ENCODE measurements around the gene MCF2L2. TPM values are rescaled to one million over a fixed set of nuclear protein-coding genes. Genes with fewer than 3 reads are reported as not detected.

Gene MCF2L2
- total RNA-seq, 1 donor from 2014 or later, result 0.72 TPM

DNA sequence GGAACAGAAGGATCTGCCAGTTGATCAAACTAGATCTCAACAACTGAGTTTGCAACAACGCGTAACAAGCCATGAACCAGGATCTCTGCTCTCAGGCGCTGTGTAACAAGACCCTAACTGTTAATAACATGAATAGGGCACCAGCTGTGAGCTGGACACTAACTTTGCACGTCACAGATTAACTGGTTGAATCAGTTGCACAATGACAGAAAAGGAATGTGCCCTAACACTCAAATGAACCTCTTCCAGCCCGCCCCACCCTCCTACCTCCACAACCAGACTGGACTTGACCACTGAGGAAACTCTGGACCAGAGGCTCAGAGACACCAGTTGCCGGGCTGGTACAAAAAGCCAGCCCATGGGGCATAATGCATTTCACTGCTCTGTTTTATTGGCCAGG, 34.3 kb downstream of the MCF2L2 start:
- peak; percentile 55 for ATAC-seq

DNA sequence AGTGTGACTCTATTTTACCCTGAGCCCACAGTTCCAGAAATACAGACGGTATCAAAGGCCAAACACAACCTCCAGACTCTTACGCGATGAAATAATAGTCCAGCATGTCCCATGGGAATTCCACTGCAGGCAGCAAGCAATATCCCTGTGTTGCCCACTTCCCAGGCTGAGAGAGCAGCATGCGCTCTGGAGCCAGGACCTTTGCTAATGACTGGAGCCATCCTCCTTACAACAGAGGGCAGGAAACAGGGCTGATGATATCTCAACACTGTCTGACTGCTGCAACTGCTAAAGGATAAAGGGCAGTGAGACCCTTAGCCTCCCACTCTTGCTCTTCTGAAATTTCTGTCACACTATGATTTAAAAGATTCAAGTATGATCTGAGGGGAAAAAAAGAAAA, 34.8 kb downstream of the MCF2L2 start:
- ATAC-seq, result no peak

DNA sequence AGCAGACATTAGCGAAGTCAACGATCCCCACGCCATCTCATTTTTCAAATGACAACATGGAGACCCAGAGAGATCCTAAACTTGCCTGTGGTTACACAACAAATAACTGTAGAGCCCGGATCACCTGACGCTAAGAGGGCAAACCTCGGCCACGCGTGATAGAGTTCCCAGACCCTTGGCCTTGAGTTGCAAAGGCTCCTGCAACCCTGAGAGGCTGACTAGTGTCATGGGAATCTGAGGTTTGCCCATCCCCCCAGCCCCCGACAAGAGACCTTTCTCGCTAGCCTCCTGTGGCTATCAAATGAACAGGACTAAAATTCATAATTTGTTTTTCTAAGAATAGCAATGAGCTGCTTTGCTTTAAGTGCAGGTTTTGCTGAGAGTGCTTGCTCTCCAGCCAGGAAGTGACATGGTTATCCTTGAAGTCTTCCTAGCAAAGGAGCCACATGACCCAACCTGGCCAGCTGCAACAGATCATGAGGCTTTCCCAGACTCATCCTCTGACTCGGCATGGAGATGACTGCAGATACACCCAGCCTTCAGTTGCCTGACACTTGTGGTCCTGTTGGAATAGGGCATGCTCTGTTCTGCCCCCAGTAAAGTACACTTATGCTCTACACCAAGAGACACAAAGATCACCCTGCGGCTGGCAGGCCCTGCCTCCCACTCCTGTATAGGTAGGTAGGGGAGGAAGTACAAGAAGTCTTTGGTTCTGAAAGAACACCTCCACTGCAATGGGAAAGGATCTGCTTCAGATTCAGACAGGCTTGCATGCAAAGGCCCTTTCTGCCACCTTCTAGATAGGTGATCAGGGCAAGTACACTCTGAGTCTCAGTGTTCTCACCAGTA, 36.0 kb downstream of the MCF2L2 start:
- ATAC-seq, result no peak

DNA sequence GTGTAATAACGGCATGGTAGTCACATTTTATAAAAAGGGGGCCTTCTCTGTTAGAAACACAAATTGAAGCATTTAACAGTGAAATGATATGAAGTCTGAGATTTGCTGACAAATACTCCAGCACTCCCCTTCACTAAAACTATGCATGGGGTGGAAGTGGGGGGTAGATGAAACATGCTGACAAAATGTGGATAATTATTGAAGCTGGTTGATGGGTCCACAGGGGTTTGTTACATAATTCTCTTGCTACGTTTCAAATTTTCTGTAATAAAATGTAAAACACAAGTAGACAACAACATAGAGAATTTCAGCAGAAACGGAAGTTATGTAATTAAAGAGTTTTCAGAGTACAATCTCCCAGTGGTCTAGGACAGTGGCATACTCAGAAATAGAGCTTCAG, 37.0 kb downstream of the MCF2L2 start:
- no peak for ATAC-seq

DNA sequence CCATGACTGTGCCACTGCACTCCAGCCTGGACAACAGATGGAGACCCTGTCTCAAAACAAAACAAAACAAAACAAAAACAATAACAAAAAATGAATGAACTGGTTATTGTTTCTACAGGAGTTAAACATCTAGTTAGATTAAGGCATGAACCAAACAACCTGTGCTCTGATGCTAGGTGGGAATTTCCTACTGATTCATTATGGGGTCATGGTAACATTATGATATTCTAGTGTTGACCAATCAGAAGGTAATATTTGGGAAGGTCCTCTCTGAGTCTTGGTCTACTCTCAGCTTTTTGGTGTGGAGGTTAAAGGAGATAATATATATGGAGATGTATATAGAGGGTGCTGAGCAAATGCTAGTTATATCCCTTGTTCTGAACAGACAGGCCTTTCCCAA, 37.6 kb downstream of the MCF2L2 start:
- ATAC-seq, result no peak

DNA sequence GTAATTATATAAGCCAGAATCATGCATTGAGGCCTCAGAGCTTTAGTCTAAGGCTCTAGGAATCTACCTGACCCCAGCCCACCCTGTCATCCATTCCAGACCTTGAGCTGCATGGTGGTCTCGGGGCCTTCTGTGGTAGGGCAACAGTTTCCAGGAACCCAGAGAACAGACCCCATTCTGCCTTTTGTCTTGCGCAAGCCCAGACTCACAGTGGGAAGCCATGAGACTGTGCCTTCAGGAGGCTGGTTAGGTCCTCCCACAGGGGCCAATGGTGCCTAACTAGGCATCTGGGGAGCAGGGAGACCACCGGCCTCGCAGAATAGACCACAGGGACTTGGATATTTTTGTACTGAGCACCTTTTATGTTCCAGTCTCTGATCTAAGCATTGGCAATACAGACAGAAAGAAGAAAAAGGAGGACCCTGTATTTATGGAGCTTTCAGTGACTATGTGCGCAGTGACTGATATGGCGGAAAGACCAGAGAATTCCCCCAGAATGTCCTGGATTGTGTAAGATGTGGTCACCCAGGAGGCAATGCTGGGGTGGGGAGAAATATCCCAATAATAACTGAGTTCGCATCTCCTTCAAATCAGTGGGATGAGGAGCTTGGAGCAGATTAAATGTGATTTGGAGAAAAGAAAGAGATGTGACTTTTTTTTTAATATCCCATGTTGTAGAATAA, 40.1 kb downstream of the MCF2L2 start:
- no peak for ATAC-seq

DNA sequence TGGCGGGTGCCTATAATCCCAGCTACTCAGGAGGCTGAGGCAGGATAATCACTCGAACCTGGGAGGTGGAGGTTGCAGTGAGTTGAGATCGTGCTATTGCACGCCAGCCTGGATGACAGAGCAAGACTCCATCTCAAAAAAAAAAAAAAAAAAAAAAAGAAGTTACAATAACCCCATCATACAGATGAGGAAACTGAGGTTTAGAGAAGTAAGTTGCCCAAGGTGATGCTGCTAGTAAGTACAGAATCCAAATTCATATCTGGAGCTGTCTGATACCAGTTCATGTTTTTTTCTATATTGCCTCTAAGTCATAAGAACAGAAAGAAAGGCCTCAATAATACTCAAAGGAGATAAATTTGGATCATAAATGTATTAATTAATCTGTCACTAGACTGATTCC, 40.6 kb downstream of the MCF2L2 start:
- no peak for ATAC-seq

DNA sequence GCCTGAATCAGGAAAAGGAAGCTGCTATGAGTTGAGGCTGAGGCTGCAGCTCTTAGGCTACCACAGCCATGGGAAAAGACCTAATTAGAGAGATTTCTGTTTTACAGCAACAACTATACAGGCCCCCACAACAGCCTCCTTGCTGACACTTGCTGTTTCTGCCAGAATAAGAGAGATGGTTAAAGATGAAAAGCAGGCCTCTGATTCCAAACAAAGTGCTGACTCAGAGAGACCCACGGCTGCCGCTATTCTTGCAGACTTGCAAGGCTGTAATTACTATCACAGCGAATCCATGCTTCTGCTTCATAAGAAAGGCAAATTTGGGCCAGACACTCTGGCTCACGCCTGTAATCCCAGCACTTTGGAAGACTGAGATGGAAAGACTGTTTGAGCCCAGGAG, 41.8 kb downstream of the MCF2L2 start:
- ATAC-seq, result no peak

DNA sequence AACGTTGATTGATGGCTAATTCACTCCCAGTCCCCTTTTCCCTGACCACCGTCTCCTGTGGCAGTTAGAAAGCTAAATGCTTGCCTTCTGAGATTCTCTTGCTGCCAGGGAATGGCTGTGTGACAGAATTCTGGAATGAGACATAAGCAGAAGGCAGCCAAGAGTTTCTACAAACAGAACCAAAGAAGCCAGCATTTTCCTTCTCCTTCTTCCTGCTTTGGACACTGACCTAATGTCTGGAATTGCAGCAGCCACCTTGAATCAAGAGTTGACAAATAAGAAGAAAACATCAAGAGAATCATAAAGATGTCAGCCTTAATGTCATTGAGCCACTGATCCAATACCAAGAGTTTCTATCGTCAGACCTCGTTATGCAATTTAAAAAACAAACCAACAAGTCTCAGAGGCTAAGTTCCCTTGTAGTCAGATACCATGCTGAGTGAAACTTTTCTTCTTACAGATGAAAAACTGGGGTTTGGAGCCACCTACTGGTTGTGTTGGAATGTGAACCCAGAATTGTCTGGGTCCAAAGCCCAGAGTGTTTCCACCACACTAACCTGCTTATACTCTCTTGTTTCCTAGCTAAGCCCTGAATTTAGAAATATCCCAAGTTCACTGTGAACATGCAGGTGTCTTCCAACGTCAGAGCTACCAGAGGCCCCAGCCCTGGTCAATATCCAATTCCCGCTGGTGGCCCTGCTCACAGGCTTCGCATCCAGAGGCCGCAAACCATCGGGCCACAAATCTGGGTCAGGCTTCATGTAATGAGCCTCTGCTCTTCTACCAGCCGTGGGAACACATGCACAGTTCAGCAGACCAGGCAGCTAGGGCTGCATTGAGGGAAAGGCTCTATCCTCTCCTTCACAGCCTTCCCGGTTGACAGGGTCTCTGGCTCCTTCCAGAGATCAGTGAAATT, 42.5 kb downstream of the MCF2L2 start:
- ATAC-seq, result peak; percentile 74

DNA sequence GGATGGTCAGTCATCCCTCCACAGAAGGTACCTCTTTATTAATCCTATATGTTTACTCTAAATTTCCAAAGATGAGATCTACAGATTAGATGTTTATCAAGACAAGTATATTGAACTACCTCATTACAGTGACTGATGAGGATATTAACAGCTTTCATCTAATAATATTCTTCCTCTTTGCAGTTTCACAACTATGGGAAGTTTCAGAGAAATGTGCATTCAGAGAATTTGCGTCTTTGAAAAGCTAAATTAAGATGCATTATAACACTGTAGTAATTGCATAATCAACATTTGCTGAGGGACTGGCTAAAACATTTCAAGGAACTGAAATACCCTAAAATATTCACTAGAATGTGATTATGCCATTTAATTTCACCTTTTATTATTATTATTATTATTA, 46.7 kb downstream of the MCF2L2 start:
- ATAC-seq, result no peak

DNA sequence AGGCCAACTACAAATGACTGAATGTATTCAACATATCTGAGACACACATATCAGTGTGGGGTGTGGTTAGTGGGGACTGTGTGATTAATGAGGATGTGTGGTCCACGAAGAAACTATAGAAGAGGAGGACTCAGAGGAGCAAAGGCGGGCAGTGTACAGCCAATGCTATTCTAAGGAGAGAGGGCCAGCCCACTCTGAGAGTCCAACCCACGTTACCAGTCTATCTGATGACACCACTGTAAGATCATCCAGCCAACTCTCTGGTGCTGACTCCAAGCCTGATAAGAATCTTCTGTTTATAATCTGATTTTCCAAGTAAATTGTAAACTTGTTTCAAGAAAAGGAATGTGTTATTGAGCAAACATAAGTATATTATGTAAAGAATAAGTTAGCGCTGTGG, 47.2 kb downstream of the MCF2L2 start:
- peak; percentile 70 for ATAC-seq

DNA sequence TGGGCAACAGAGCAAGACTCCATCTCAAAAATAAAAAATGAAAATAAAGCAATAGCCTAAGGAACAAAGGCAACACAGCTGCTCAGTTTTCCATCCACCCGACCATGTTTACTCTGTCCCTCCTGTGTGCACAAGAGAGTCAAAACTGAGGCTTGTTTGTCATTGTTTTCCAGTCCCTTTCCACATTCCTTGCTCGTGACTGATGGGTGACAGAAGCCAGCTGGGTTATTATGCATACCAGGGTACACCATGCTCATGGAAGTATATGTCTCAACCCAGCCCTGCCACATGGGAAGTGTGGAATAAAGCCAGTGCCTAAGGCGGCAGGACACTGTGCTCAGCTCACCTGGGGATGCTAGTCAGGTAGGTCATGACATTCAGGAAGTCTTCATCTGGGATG, 49.5 kb downstream of the MCF2L2 start:
- peak; percentile 23 for ATAC-seq

DNA sequence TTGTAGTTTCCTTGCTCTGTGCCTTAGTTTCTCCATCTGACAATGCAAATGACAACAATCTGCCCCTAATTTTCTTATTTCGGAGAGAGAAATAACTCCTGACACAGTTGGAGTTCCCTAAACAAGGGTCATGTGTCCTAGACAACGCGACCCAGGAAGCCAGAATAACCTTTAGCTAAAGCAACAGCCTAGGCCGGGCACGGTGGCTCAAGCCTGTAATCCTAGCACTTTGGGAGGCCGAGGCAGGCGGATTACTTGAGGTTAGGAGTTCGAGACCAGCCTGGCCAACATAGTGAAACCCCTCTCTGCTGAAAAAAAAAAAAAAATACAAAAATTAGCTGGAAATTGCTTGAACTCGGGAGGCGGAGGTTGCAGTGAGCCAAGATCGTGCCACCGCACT, 49.9 kb downstream of the MCF2L2 start:
- ATAC-seq, result no peak

DNA sequence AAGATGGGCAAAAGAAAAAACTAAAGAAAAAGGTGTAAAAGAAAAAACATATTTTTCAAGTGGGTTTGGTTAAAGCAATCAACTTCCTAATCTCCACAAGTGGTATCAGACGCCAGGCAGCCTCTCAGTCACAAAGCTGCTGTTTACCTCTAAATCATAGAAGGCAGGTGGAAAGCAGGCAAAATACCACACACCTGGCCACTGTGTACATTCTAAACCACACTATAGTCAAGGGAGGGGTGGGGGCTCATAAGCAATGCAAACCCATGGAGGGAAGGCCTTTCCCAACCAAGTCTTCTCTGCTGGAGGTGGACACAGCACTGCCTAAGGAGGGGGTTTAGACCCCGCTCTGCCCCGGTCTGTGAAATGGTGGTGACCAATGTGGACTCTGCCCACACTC, 50.4 kb downstream of the MCF2L2 start:
- no peak for ATAC-seq

DNA sequence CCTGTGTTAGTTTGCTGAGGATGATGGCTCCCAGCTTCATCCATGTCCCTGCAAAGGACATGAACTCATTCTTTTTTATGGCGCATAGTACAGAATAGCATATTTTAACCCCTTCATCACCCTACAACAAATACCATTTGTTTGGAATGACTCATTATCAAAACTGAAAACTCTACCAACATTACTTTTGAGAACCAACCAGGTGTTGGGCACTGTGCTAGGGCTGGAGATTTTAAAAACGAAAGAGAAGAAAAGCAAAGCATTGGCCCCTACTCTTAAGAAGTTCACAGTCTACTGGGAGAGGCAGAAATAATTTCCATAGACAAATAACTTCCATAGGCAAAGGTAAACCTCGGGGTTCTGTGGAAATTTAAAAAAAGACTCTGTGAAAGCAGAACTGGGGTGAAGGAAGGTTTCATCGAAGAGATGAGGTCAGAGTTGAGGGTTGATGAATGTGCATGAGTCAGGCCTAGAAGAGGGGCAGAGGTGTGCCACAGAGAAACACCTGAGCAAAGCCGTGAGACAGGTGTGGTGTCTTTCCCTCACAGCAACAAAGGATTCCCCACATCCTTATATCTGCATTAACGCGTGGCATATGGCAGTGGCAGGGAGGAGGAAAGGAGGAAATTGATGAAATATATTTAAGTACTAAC, 51.0 kb downstream of the MCF2L2 start:
- peak; percentile 92 for ATAC-seq

DNA sequence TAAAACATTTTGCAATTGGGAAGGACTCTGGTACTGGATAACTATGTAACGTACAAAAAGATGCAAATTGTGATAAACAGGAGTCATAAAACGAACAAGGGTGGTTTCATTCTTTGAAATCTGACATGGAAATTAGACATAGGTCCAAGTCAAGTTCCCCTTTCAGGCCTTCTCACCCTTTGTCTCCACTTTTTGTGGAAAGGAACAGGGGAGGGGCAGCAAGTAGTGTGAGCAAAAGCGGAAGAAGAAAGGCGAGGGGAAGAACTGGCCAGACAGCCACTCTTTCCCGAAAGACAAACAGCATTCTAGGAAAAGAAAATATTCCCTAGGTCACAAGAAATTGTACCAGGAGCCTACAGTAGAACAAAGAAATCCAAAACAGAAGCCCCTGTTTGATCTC, 52.6 kb downstream of the MCF2L2 start:
- ATAC-seq, result no peak

DNA sequence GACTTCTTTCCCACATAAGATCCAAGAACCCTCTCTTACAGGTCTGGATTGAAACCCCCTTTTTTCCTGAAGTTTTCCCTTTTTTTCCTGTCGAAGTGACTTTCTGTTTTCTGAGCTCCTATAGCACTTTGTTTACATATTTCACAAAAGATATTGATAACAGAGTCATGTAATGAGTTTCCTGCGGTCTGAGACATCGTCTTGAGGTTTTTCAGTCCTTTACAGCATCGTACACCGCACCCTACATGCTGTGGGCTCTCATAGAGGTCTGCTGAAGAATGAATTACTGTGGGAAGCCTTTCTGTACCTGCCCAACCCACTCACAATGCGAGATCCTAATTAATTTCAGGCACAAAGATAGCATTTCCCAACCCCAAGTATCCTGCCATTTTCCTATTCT, 53.1 kb downstream of the MCF2L2 start:
- ATAC-seq, result no peak

DNA sequence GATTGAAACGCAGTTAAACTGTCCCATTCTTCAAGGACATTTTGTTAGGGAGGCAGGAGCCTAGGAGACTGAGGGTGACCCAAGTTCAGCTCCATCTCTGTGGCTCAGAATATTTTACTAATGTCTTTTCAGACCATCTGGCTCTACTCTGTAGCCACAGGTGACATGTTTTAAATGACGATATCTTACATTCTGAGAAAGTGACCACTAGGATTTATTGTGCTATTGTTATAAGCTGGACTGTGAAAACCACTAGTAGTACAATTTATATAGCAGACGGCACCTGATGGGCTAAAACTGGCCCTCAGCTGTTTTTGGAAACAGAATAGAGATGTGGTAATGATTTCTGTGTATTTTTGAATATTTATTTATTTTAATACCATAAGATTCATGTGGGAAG, 55.5 kb downstream of the MCF2L2 start:
- no peak for ATAC-seq

DNA sequence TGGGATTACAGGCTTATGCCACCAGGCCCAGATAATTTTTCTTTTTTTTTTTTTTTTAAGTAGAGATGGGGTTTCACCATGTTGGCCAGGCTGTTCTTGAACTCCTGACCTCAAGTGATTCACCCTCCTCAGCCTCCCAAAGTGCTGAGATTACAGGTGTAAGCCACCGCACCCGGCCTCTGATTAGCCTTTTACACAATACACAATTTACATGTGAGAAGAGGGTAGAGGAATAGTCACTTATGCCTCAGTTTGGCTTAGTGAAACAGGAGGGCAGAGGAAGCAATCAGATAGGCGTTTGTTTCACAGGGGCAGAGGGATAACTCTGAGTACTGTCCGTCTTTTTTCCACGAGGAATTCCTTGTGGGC, 56.8 kb downstream of the MCF2L2 start:
- ATAC-seq, result peak; percentile 48

DNA sequence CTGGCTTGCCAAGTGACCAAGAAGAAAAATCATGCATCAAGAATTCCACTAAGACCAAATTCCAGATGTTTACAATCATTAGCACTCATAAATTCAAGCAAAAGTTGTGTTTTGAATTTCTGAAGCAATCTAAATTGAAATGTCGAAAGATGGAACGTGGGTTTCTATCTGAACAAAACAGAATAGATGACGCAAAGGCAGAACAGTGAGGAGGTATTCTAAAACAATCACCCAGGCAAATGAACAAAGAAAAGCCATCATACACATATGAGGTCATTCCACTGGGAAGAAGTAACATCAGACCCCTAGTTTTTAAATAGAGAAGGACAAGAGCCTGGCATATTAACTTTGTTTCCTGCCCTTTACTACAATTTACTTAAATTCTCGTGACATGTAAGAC, 58.0 kb downstream of the MCF2L2 start:
- ATAC-seq, result no peak

DNA sequence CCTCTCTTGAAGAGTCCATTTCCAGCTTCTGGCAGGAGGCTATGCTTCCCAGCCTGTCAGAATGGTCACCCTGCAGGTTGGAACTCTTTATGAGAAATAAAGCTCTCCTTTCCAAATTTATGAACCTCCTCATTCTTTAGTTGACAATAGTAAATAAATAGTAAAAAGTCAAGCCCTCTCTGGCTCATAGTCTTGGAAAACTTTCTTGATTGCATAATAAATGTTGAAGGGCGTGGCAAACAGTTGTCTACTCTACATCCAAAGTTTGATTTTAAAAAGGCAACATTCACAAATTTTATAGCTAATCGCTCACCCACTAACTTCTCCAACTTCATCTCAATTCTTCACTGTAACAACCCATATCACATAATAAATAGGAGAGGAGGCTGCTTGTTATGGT, 58.8 kb downstream of the MCF2L2 start:
- ATAC-seq, result no peak

DNA sequence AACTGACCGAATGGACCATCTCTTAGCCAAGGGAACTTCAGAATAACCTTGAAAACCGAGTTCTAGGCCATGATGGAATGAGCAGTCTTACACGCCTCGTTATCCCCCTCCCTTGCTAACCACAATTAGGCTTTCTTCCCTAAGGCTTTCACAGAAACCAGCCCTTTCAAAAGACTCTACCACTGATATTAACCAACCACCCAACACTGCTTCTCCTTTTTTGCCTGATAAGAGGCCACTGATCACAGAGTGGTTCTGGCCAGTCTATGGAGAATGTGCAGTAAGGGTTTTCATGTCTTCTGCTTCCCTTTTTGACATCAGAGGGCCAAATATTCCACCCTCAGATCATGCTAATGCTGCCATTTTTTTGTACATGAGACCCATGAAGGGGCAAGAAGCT, 59.3 kb downstream of the MCF2L2 start:
- ATAC-seq, result no peak

Measured in esophagus mucosa (tissue), 1 donor.